Neural progenitor cell (in vitro differentiated cells): ENCODE measurements around the gene HEG1.

Source experiments
- CTCF ChIP-seq: fragments of 200-600 bp; sonication (generic); IDR thresholded peaks from 2 replicates; pipeline ENCODE4 v1.5.1; 2017; ENCODE audit warnings: antibody characterized with exemption, mild to moderate bottlenecking
- EZH2 ChIP-seq: fragments of 200-600 bp; sonication (generic); IDR thresholded peaks from 2 replicates; pipeline ENCODE4 v1.6.1; 2017; ENCODE audit warnings: antibody characterized with exemption, mild to moderate bottlenecking, moderate library complexity

DNA sequence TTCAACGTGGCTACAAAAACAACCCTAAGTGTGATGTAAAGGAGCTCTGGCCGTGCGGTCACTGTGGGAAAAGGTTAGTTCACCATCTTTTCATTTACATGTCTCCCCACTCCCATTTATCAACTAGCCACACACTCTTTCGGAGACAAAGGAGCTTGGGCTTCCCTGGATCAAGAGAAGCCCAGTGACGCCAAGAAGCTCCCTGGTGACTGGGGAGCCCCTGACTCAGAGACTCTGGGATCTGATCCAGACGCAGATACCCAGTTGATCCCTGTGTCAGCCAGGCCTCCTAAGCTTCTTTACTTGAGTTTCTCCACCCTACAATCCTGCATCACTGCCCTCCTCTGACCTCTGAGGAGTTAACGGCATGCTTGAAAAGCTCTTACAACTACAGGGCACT, 43.9 kb downstream of the HEG1 start:
- no peak for TF ChIP-seq CTCF
- no peak for TF ChIP-seq EZH2
